ENCODE data around the gene FBXL16. TPM values are rescaled to one million over a fixed set of nuclear protein-coding genes. Genes with fewer than 3 reads are reported as not detected.

The FBXL16 gene
- total and polyA plus RNA-seq, 2 of the 13 experiments (the other 11 are each of a cell fraction or from before 2014, with no cell fraction given): 0.22 to 2.0 TPM

GRCh38 chr16:651844-652243 lies 53.8 kb downstream of the FBXL16 start:
- Histone ChIP-seq H3K4me2 (ENCODE audit: low read depth, low read length) (no peak overlapping the region), H3K4me3 (replicated peaks in 1 of 3; ENCODE audit: insufficient read depth in 1 of 3, low read depth in 2 of 3, low read length in 3 of 3) (no peak overlapping the region), H3K36me3 (replicated peaks in 1 of 2; ENCODE audit: control insufficient read depth in 1 of 2, insufficient read depth in 2 of 2, low read length in 2 of 2) (peaks cover 2 to 3% of the 10 kb centered on the region in 2 experiments; a peak in 1 of 5 replicates), H2AFZ (ENCODE audit: low read length) (no peak overlapping the region), H3K27ac (ENCODE audit: extremely low read length, insufficient read depth, low read length) (no peak overlapping the region), H3K9ac (ENCODE audit: insufficient read depth, low read depth, low read length) (no peak overlapping the region), H3K9me3 (ENCODE audit: low read length) (no peaks in the 10 kb centered on the region), H3K27me3 (ENCODE audit: control insufficient read depth in 1 of 2, insufficient read depth in 2 of 2, low read length in 2 of 2) (no peaks in the 10 kb centered on the region), H3K79me2 (ENCODE audit: insufficient read depth, low read length) (peaks cover 6% of the 10 kb centered on the region), H3K4me1 (ENCODE audit: insufficient read depth, low read length) (peaks cover 58% of the 10 kb centered on the region), H4K20me1 (ENCODE audit: insufficient read depth, low read length) (no peaks in the 10 kb centered on the region)
- intact Hi-C loops (cut with micrococcal nuclease; ENCODE audit: unreplicated experiment): no loop called here
- ChIA-PET CTCF (ENCODE audit: low intra/inter-chr PET ratio, low total read pairs) (no interaction called here), POLR2A (interaction anchor here (1.8 kb wide), 1 partner anchor 8 kb away, joined by 4 read pairs; no protein-coding TSS in a partner anchor)
- peak; percentile 21 for TF ChIP-seq AGO2 (optimal IDR thresholded peaks at IDR 0.05; ENCODE audit: low read depth, low read length)
- no peak for TF ChIP-seq RAD51 (IDR thresholded peaks at IDR 0.05; ENCODE audit: borderline replicate concordance)
- TF ChIP-seq MAFK (conservative IDR thresholded peaks at IDR 0.05 in 1 of 2, IDR thresholded peaks at IDR 0.05 in 1 of 2; ENCODE audit: low read length in 2 of 2): no peak
- FAIRE-seq (no peak), ATAC-seq (no peak), DNase-seq (ENCODE audit: low spot score) (no peak)
- in situ Hi-C loops (cut with HindIII; ENCODE audit: extremely low pct_ligation_motif_present, low pct_unique_long_range_greater_than_20kb): no loop called here
- 100% methylated on average over 5 of the region's 22 CpGs for WGBS (ENCODE audit: low lambda C conversion rate)
- BruUV-seq (replicated peaks): no TSS peak

GRCh38 chr16:649631-650030 lies 56.0 kb downstream of the FBXL16 start:
- Histone ChIP-seq H3K9ac (ENCODE audit: insufficient read depth, low read depth, low read length) (peak overlapping the region; percentile 91), H3K27me3 (ENCODE audit: control insufficient read depth in 1 of 2, insufficient read depth in 2 of 2, low read length in 2 of 2) (no peaks in the 10 kb centered on the region), H3K79me2 (ENCODE audit: insufficient read depth, low read length) (peaks cover 12% of the 10 kb centered on the region), H3K4me3 (replicated peaks in 1 of 3; ENCODE audit: insufficient read depth in 1 of 3, low read depth in 2 of 3, low read length in 3 of 3) (peak overlapping the region; percentile 71 to 79 (median 71)), H3K27ac (ENCODE audit: extremely low read length, insufficient read depth, low read length) (peak overlapping the region; percentile 93), H4K20me1 (ENCODE audit: insufficient read depth, low read length) (peaks cover 1% of the 10 kb centered on the region; the same call in 1 of the 2 replicates), H3K36me3 (replicated peaks in 1 of 2; ENCODE audit: control insufficient read depth in 1 of 2, insufficient read depth in 2 of 2, low read length in 2 of 2) (no peaks in the 10 kb centered on the region), H3K9me3 (ENCODE audit: low read length) (no peaks in the 10 kb centered on the region), H3K4me1 (ENCODE audit: insufficient read depth, low read length) (peaks cover 79% of the 10 kb centered on the region), H2AFZ (ENCODE audit: low read length) (no peak overlapping the region), H3K4me2 (ENCODE audit: low read depth, low read length) (peak overlapping the region; percentile 83)
- ChIA-PET CTCF (ENCODE audit: low intra/inter-chr PET ratio, low total read pairs) (no interaction called here), POLR2A (interaction anchor here (0.7 to 2.4 kb wide), 7 partner anchors 13 to 147 kb away, joined by 3 to 12 read pairs (median 4); partner anchors contain the start of genes ANTKMT, METTL26, RHBDL1 and RHOT2)
- intact Hi-C loops (cut with micrococcal nuclease; ENCODE audit: unreplicated experiment): loop anchor here (10.0 kb wide), 1 partner anchor 65 kb away; no protein-coding TSS in a partner anchor
- in situ Hi-C loops (cut with HindIII; ENCODE audit: extremely low pct_ligation_motif_present, low pct_unique_long_range_greater_than_20kb): no loop called here
- DNase-seq (ENCODE audit: low spot score) (no peak), ATAC-seq (no peak), FAIRE-seq (no peak)
- TF ChIP-seq GABPA (IDR thresholded peaks at IDR 0.05; ENCODE audit: low read depth, low read length) (0 out of 2 replicates have a peak, but pooled peaks have one; percentile 3), GABPA (CRISPR knock-in tag; IDR thresholded peaks at IDR 0.05; ENCODE audit: low read depth) (no peak), ZNF839 (CRISPR knock-in tag; IDR thresholded peaks at IDR 0.05; ENCODE audit: borderline replicate concordance) (no peak)
- 0% methylated on average over 7 of the region's 44 CpGs for WGBS (ENCODE audit: low lambda C conversion rate)
- BruUV-seq (replicated peaks): no TSS peak
